Testis (tissue), 2 donors: ENCODE measurements around the gene DNASE1.

Experiments
- CTCF ChIP-seq, 3 experiments: fragments of 450-650 bp in 2 of 3; fragments of 200-600 bp in 1 of 3; sonication (generic) in 1 of 3; IDR thresholded peaks; one replicate each; pipeline ENCODE4 v1.5.1; 2016 to 2019; ENCODE audit warnings: antibody characterized with exemption in 3 of 3, mild to moderate bottlenecking in 2 of 3, moderate library complexity in 1 of 3
- POLR2A ChIP-seq: fragments of 450-650 bp; IDR thresholded peaks from one replicate; pipeline ENCODE4 v1.6.1; 2017; ENCODE audit warnings: antibody characterized with exemption, mild to moderate bottlenecking, moderate library complexity

- TF ChIP-seq CTCF (IDR thresholded peaks at IDR 0.05) (peak; percentile 93 to 94 (median 93)), POLR2A (no peak)
Measured at GRCh38 chr16:3690470-3690928, 36.0 kb downstream of the DNASE1 start.
